ENCODE measurements around the gene BLOC1S2. TPM values are rescaled to one million over a fixed set of nuclear protein-coding genes. Genes with fewer than 3 reads are reported as not detected.
A peak's percentile ranks its signal among the peaks of the same experiment; 100 is the strongest.
"Not testable (repeated sequence)": the region's sequence is repeated elsewhere in the genome, so short reads cannot be mapped to it uniquely, and the experiment has no call there.

BLOC1S2 gene
- polyA plus RNA-seq, 2 of the 4 experiments (the other 2 are of a cell fraction) = 90.9 to 91.0 TPM

DNA sequence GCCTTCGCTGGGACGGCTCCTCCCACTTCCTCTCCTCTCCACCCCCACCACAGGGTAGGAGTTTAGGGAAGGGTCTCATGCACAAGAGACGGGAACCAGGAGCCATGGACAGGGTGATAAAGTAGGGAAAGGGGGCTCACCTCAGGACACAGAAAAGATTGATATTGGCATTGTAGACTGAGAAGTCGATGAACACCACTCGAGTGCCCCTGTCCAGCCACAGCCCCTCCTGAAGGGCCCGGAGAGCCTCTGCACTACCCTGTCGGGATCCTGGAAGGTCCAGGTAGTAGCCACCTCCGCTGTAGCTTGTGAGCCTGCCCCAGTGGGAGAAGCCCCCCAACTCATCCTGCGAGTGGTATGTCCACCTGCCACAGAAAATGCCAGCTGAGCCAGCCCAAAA is 10.8 kb upstream of the BLOC1S2 start (continued):
- TF ChIP-seq, protein P1, sequence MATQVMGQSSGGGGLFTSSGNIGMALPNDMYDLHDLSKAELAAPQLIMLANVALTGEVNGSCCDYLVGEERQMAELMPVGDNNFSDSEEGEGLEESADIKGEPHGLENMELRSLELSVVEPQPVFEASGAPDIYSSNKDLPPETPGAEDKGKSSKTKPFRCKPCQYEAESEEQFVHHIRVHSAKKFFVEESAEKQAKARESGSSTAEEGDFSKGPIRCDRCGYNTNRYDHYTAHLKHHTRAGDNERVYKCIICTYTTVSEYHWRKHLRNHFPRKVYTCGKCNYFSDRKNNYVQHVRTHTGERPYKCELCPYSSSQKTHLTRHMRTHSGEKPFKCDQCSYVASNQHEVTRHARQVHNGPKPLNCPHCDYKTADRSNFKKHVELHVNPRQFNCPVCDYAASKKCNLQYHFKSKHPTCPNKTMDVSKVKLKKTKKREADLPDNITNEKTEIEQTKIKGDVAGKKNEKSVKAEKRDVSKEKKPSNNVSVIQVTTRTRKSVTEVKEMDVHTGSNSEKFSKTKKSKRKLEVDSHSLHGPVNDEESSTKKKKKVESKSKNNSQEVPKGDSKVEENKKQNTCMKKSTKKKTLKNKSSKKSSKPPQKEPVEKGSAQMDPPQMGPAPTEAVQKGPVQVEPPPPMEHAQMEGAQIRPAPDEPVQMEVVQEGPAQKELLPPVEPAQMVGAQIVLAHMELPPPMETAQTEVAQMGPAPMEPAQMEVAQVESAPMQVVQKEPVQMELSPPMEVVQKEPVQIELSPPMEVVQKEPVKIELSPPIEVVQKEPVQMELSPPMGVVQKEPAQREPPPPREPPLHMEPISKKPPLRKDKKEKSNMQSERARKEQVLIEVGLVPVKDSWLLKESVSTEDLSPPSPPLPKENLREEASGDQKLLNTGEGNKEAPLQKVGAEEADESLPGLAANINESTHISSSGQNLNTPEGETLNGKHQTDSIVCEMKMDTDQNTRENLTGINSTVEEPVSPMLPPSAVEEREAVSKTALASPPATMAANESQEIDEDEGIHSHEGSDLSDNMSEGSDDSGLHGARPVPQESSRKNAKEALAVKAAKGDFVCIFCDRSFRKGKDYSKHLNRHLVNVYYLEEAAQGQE (IDR thresholded peaks at IDR 0.05) = no peak
- TF ChIP-seq NFE2L2 (conservative IDR thresholded peaks at IDR 0.05; ENCODE audit: low read length) (no peak), HOXB5 (CRISPR knock-in tag; IDR thresholded peaks at IDR 0.05) (no peak), SREBF2 (IDR thresholded peaks at IDR 0.05) (no peak), ZC3H11A (IDR thresholded peaks at IDR 0.05) (no peak), RARB (CRISPR knock-in tag; IDR thresholded peaks at IDR 0.05) (no peak), ZFP36 (IDR thresholded peaks at IDR 0.05; ENCODE audit: borderline replicate concordance, partially characterized antibody) (no peak), ZSCAN20 (CRISPR knock-in tag; IDR thresholded peaks at IDR 0.05) (no peak)

DNA sequence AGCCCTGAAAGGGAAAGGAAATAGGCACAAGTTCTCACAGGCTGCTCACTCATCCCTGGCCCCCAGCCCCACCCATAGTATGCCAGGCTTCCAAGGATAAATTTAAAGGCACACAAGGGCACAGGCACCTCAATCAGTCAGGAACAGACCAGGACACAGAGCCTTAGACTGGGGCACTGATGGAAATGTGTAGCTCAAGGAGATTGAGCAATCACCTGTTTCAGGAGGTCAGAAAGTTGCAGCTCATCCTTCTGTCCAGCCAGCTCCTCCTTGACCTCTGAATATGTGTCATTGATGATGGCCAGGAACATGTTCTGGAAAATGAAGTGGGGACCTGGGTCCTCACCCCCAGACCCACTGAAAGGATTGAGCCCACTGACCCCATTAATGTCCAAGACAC is 6.6 kb upstream of the BLOC1S2 start:
- peak overlapping the region in 1 of 2 experiments; percentile 6; a peak in 1 of 6 replicates for H3K27ac ChIP-seq
- H3K4me2 ChIP-seq = no peak overlapping the region
- ChIA-PET CTCF (interaction anchor here (1.3 to 1.4 kb wide), 2 partner anchors 141 to 226 kb away, joined by 4 to 6 read pairs; no protein-coding TSS in a partner anchor), POLR2A (no interaction called here)
- no peak for DNase-seq (ENCODE audit: low read depth in 1 of 2, low spot score in 1 of 2)
- TF ChIP-seq BHLHE40 (IDR thresholded peaks at IDR 0.05; ENCODE audit: low read depth, low read length) = no peak
- peak in 1 of 2 experiments; percentile 45; a peak in 2 of 4 replicates for TF ChIP-seq CEBPB (IDR thresholded peaks at IDR 0.05)
- no peak overlapping the region for H3K4me3 ChIP-seq
- FAIRE-seq = no peak
- H3K4me1 ChIP-seq = peaks cover 13% of the 10 kb centered on the region; the same call in 2 of the 3 replicates
- no peaks in the 10 kb centered on the region for H3K9me3 ChIP-seq
- ATAC-seq = no peak

DNA sequence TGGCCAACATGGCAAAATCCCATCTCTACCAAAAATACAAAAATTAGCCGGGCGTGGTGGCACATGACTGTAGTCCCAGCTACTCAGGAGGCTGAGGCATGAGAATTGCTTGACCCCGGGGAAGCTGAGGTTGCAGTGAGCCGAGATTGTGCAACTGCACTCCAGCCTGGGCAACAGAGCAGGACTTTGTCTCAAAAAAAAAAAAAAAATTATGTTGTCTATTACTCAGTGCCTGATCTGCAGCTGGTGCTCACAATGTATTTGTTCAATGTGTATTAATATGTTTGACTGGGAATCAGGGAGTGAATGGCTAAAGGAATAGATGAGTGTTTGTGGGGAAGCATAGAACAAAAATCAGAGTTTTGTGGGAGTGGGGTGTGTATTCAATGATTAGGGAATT is 5.8 kb upstream of the BLOC1S2 start:
- CTCF ChIA-PET = interaction anchor here (0.7 to 1.4 kb wide), 3 partner anchors 15 to 269 kb away, joined by 3 to 4 read pairs (median 3); no protein-coding TSS in a partner anchor
- FAIRE-seq; POLR2A ChIA-PET; DNase-seq (ENCODE audit: low read depth in 1 of 2, low spot score in 1 of 2); H3K27ac ChIP-seq; H3K9me3 ChIP-seq; ATAC-seq; H3K4me3 ChIP-seq: not testable (repeated sequence)
- H3K4me2 ChIP-seq = 0 out of 3 replicates have a peak overlapping the region, but pooled peaks have one; percentile 13
- 64% methylated on average over 4 of the region's 4 CpGs for WGBS (ENCODE audit: missing lambda C conversion rate)
- H3K4me1 ChIP-seq = peaks cover 15% of the 10 kb centered on the region

DNA sequence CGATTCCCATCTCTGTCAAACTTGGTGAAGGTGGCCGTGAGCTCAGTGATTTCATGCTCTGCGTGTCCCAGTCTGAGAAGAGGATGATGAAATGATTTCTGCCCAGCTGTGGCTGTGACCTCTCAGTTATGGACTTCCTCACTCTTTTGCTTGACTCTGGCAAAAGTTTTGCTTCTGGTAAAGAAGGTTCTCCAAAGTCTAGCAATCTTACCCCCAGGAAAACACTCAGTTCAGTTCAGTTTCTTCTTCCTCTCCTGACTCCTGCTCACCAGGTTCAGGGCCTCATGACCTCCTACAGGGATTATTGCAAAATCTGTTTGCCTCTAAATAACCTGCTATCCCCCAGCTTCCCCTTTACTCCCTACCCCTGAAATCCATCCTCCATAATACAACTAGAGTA is 4.9 kb upstream of the BLOC1S2 start:
- 53% methylated on average over 3 of the region's 3 CpGs for WGBS (ENCODE audit: missing lambda C conversion rate)
- DNase-seq (ENCODE audit: low read depth in 1 of 2, low spot score in 1 of 2) (no peak), ATAC-seq (no peak), FAIRE-seq (no peak)
- H3K27ac ChIP-seq = no peak overlapping the region
- no peak overlapping the region for H3K4me3 ChIP-seq
- H3K9me3 ChIP-seq = no peaks in the 10 kb centered on the region
- POLR2A ChIA-PET = no interaction called here
- CTCF ChIA-PET = interaction anchor here (0.9 to 1.2 kb wide), 2 partner anchors 16 to 227 kb away, joined by 3 to 4 read pairs; no protein-coding TSS in a partner anchor
- H3K4me1 ChIP-seq = peaks cover 21% of the 10 kb centered on the region
- TF ChIP-seq KDM5A (IDR thresholded peaks at IDR 0.05) = no peak
- TF ChIP-seq HOXB5 (CRISPR knock-in tag; IDR thresholded peaks at IDR 0.05) = no peak
- TF ChIP-seq, protein P2, sequence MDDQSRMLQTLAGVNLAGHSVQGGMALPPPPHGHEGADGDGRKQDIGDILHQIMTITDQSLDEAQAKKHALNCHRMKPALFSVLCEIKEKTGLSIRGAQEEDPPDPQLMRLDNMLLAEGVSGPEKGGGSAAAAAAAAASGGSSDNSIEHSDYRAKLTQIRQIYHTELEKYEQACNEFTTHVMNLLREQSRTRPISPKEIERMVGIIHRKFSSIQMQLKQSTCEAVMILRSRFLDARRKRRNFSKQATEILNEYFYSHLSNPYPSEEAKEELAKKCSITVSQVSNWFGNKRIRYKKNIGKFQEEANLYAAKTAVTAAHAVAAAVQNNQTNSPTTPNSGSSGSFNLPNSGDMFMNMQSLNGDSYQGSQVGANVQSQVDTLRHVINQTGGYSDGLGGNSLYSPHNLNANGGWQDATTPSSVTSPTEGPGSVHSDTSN (IDR thresholded peaks at IDR 0.05) = no peak
- no peak for TF ChIP-seq FOXS1 (CRISPR knock-in tag; IDR thresholded peaks at IDR 0.05)
- TF ChIP-seq RCOR1 (IDR thresholded peaks at IDR 0.05; ENCODE audit: low read depth, low read length) = no peak
- no peak for TF ChIP-seq PHF8 (IDR thresholded peaks at IDR 0.05; ENCODE audit: borderline replicate concordance, low read depth)
- TF ChIP-seq, protein P3, sequence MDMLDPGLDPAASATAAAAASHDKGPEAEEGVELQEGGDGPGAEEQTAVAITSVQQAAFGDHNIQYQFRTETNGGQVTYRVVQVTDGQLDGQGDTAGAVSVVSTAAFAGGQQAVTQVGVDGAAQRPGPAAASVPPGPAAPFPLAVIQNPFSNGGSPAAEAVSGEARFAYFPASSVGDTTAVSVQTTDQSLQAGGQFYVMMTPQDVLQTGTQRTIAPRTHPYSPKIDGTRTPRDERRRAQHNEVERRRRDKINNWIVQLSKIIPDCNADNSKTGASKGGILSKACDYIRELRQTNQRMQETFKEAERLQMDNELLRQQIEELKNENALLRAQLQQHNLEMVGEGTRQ (IDR thresholded peaks at IDR 0.05) = no peak
- no peak for TF ChIP-seq CEBPB (IDR thresholded peaks at IDR 0.05)
- no peak for TF ChIP-seq POLR2A (IDR thresholded peaks at IDR 0.05; ENCODE audit: low read length)
- TF ChIP-seq ZC3H11A (IDR thresholded peaks at IDR 0.05) = no peak
- TF ChIP-seq EP300 (IDR thresholded peaks at IDR 0.05) = no peak
- TF ChIP-seq RNF2 (IDR thresholded peaks at IDR 0.05; ENCODE audit: borderline replicate concordance, low read depth) = no peak
- no peak for TF ChIP-seq RAD21 (conservative IDR thresholded peaks at IDR 0.05 in 1 of 2, IDR thresholded peaks at IDR 0.05 in 1 of 2)
- TF ChIP-seq CBX2 (IDR thresholded peaks at IDR 0.05; ENCODE audit: borderline replicate concordance, low read depth) = no peak
- no peak for TF ChIP-seq HOXB13 (CRISPR knock-in tag; IDR thresholded peaks at IDR 0.05; ENCODE audit: low read depth)
- TF ChIP-seq, protein P4, sequence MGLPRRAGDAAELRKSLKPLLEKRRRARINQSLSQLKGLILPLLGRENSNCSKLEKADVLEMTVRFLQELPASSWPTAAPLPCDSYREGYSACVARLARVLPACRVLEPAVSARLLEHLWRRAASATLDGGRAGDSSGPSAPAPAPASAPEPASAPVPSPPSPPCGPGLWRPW (IDR thresholded peaks at IDR 0.05) = no peak
- H3K4me2 ChIP-seq = no peak overlapping the region

All from A549 (cell line).